Measurements from ENCODE around the gene ARPC5. TPM values are rescaled to one million over a fixed set of nuclear protein-coding genes. Genes with fewer than 3 reads are reported as not detected.

ARPC5 gene
- polyA plus RNA-seq, 2 of the 4 experiments (the other 2 are of a cell fraction) = 189 to 198 TPM

DNA sequence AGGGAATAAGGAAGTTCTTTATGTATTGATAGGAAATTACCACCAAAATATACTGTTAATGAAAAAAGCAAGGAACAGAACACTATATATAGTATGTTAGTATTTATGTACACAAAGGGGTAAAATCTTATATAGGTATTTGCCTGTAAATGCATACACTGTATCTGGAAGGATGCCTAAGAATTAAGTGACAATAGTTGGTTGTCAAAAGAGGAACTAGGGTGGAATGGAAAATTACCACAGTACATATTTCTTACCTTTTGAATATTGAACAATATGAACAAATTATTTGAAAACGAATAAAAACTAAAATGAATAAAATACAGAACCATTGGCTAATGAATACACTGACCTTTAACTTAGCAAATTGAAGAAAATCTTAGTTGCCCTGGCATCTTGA lies 13.6 kb downstream of the ARPC5 start:
- ATAC-seq = no peak
- Histone ChIP-seq H3K27ac (no peak overlapping the region), H3K4me1 (peaks cover 31% of the 10 kb centered on the region), H3K9me3 (no peaks in the 10 kb centered on the region), H3K4me3 (no peak overlapping the region), H3K4me2 (no peak overlapping the region)
- TF ChIP-seq RARB (CRISPR knock-in tag; IDR thresholded peaks at IDR 0.05) = no peak
- TF ChIP-seq EHMT2 (IDR thresholded peaks at IDR 0.05; ENCODE audit: low read depth) = no peak
- no peak for TF ChIP-seq MAFK (IDR thresholded peaks at IDR 0.05; ENCODE audit: partially characterized antibody)
- TF ChIP-seq, protein P1, sequence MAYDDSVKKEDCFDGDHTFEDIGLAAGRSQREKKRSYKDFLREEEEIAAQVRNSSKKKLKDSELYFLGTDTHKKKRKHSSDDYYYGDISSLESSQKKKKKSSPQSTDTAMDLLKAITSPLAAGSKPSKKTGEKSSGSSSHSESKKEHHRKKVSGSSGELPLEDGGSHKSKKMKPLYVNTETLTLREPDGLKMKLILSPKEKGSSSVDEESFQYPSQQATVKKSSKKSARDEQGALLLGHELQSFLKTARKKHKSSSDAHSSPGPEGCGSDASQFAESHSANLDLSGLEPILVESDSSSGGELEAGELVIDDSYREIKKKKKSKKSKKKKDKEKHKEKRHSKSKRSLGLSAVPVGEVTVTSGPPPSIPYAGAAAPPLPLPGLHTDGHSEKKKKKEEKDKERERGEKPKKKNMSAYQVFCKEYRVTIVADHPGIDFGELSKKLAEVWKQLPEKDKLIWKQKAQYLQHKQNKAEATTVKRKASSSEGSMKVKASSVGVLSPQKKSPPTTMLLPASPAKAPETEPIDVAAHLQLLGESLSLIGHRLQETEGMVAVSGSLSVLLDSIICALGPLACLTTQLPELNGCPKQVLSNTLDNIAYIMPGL (CRISPR knock-in tag; IDR thresholded peaks at IDR 0.05; ENCODE audit: borderline replicate concordance) = no peak
- TF ChIP-seq EHF (CRISPR knock-in tag; IDR thresholded peaks at IDR 0.05) = no peak
- no peak for TF ChIP-seq TFCP2L1 (CRISPR knock-in tag; IDR thresholded peaks at IDR 0.05)
- TF ChIP-seq NPAS2 (CRISPR knock-in tag; IDR thresholded peaks at IDR 0.05; ENCODE audit: borderline replicate concordance) = no peak
- no peak for TF ChIP-seq PHF8 (IDR thresholded peaks at IDR 0.05; ENCODE audit: borderline replicate concordance, low read depth)
- no peak for TF ChIP-seq FOSL2 (IDR thresholded peaks at IDR 0.05)
- TF ChIP-seq FOSL2 (CRISPR knock-in tag; IDR thresholded peaks at IDR 0.05) = no peak
- no peak for TF ChIP-seq MYC (IDR thresholded peaks at IDR 0.05; ENCODE audit: borderline replicate concordance, low read length)
- no peak for TF ChIP-seq POLR2AphosphoS2 (conservative IDR thresholded peaks at IDR 0.05; ENCODE audit: low read length)
- TF ChIP-seq HOXB5 (CRISPR knock-in tag; IDR thresholded peaks at IDR 0.05) = no peak
- TF ChIP-seq PBX3 (IDR thresholded peaks at IDR 0.05) = no peak
- TF ChIP-seq, protein P2, sequence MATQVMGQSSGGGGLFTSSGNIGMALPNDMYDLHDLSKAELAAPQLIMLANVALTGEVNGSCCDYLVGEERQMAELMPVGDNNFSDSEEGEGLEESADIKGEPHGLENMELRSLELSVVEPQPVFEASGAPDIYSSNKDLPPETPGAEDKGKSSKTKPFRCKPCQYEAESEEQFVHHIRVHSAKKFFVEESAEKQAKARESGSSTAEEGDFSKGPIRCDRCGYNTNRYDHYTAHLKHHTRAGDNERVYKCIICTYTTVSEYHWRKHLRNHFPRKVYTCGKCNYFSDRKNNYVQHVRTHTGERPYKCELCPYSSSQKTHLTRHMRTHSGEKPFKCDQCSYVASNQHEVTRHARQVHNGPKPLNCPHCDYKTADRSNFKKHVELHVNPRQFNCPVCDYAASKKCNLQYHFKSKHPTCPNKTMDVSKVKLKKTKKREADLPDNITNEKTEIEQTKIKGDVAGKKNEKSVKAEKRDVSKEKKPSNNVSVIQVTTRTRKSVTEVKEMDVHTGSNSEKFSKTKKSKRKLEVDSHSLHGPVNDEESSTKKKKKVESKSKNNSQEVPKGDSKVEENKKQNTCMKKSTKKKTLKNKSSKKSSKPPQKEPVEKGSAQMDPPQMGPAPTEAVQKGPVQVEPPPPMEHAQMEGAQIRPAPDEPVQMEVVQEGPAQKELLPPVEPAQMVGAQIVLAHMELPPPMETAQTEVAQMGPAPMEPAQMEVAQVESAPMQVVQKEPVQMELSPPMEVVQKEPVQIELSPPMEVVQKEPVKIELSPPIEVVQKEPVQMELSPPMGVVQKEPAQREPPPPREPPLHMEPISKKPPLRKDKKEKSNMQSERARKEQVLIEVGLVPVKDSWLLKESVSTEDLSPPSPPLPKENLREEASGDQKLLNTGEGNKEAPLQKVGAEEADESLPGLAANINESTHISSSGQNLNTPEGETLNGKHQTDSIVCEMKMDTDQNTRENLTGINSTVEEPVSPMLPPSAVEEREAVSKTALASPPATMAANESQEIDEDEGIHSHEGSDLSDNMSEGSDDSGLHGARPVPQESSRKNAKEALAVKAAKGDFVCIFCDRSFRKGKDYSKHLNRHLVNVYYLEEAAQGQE (IDR thresholded peaks at IDR 0.05) = no peak
- no peak for TF ChIP-seq CHD4 (IDR thresholded peaks at IDR 0.05; ENCODE audit: borderline replicate concordance)
- no peak for TF ChIP-seq ZNF302 (CRISPR knock-in tag; IDR thresholded peaks at IDR 0.05)
- TF ChIP-seq CBX2 (IDR thresholded peaks at IDR 0.05; ENCODE audit: borderline replicate concordance, low read depth) = no peak
- TF ChIP-seq BCL3 (IDR thresholded peaks at IDR 0.05) = no peak
- DNase-seq (ENCODE audit: low read depth in 1 of 2, low spot score in 1 of 2) = no peak
- no peak for FAIRE-seq
- ChIA-PET CTCF (interaction anchor here (0.8 to 3.4 kb wide), 9 partner anchors 11 to 361 kb away, joined by 3 to 21 read pairs (median 4); no protein-coding TSS in a partner anchor), POLR2A (interaction anchor here (1.4 kb wide), 1 partner anchor 13 kb away, joined by 6 read pairs; no protein-coding TSS in a partner anchor)
- WGBS (ENCODE audit: missing lambda C conversion rate) = 75% methylated on average over 1 of the region's 1 CpG

GRCh38 chr1:183620311-183620710 lies 15.3 kb downstream of the ARPC5 start:
- no peak overlapping the region for H3K4me2 ChIP-seq
- 93% methylated on average over 2 of the region's 2 CpGs for WGBS (ENCODE audit: missing lambda C conversion rate)
- FAIRE-seq = no peak

More at GRCh38 chr1:183620311-183620710, 15.3 kb downstream of the ARPC5 start:
- CTCF ChIA-PET = interaction anchor here (0.9 to 2.3 kb wide), 2 partner anchors 11 to 13 kb away, joined by 3 to 6 read pairs; no protein-coding TSS in a partner anchor
- POLR2A ChIA-PET = no interaction called here
- peaks cover 18% of the 10 kb centered on the region for H3K4me1 ChIP-seq
- H3K9me3 ChIP-seq = no peaks in the 10 kb centered on the region
- no peak for TF ChIP-seq KDM1A (IDR thresholded peaks at IDR 0.05; ENCODE audit: low read depth)
- TF ChIP-seq SREBF2 (IDR thresholded peaks at IDR 0.05) = no peak
- no peak for TF ChIP-seq KDM5A (IDR thresholded peaks at IDR 0.05)
- DNase-seq (ENCODE audit: low read depth in 1 of 2, low spot score in 1 of 2) = no peak
- ATAC-seq = no peak
- H3K4me3 ChIP-seq = no peak overlapping the region
- no peak overlapping the region for H3K27ac ChIP-seq

Measured in A549 (cell line).